22Rv1 (cell line): ENCODE data around the gene NEK4.

Experiments used
- CTCF ChIP-seq: fragments of 450-650 bp; IDR thresholded peaks from 2 replicates; pipeline ENCODE4 v1.5.1; 2017; ENCODE audit warnings: mild to moderate bottlenecking
- ZFX ChIP-seq: fragments of 450-650 bp; IDR thresholded peaks from 2 replicates; pipeline ENCODE4 v1.6.1; 2017; ENCODE audit warnings: antibody characterized with exemption, borderline replicate concordance

DNA sequence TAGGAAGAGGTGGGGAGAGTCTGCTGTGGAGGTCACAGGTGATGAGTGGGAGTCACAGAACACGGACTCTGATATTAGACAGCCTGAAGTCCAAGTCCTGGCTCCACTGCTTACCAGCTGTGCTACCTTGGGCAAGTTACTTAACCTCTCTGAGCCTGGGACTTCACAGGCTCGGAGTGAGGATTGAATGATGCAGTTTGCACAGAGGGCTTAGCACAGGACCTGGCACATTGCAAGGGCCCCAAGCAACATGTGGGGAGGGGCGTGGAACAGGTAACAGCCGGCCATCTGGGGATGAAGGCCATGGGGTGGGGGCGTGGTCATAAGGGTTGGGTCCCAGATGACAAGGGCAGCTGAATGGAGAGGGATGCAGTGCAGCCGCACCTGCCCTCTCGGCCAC lies 19.6 kb upstream of the NEK4 start:
- TF ChIP-seq CTCF (no peak), ZFX (no peak)
